Measurements from ENCODE around the gene CCM2L.

CCM2L gene

GRCh38 chr20:32007787-32008616 is 2.2 kb upstream of the CCM2L start:
- H3K36me3 ChIP-seq (ENCODE audit: insufficient read depth, low read length), result no peaks in the 10 kb centered on the region
- no peak overlapping the region for H3K9ac ChIP-seq (ENCODE audit: low read depth, low read length)

GRCh38 chr20:32009564-32009963 is 674 bp upstream of the CCM2L start:
- H3K36me3 ChIP-seq (ENCODE audit: insufficient read depth, low read length), result no peaks in the 10 kb centered on the region
- no peak overlapping the region for H3K9ac ChIP-seq (ENCODE audit: low read depth, low read length)
- peaks cover 33% of the 10 kb centered on the region for H3K4me1 ChIP-seq (ENCODE audit: insufficient read depth, low read length)
- H3K9me3 ChIP-seq (ENCODE audit: control insufficient read depth, insufficient read depth, low read length), result no peaks in the 10 kb centered on the region

More at GRCh38 chr20:32007787-32008616, 2.2 kb upstream of the CCM2L start:
- Histone ChIP-seq H3K9me3 (ENCODE audit: control insufficient read depth, insufficient read depth, low read length) (no peaks in the 10 kb centered on the region), H3K4me1 (ENCODE audit: insufficient read depth, low read length) (peaks cover 33% of the 10 kb centered on the region)

- peaks cover 33% of the 10 kb centered on the region for H3K4me1 ChIP-seq (ENCODE audit: insufficient read depth, low read length)
- no peaks in the 10 kb centered on the region for H3K9me3 ChIP-seq (ENCODE audit: control insufficient read depth, insufficient read depth, low read length)
- H3K36me3 ChIP-seq (ENCODE audit: insufficient read depth, low read length), result no peaks in the 10 kb centered on the region
- no peak overlapping the region; the same call in 1 of the 2 replicates for H3K9ac ChIP-seq (ENCODE audit: low read depth, low read length)
Measured at GRCh38 chr20:32010666-32011065, 428 bp downstream of the CCM2L start.

- H3K9ac ChIP-seq (ENCODE audit: low read depth, low read length), result no peak overlapping the region
- H3K4me1 ChIP-seq (ENCODE audit: insufficient read depth, low read length), result peaks cover 29% of the 10 kb centered on the region
- H3K36me3 ChIP-seq (ENCODE audit: insufficient read depth, low read length), result no peaks in the 10 kb centered on the region
- no peaks in the 10 kb centered on the region for H3K9me3 ChIP-seq (ENCODE audit: control insufficient read depth, insufficient read depth, low read length)
Measured at GRCh38 chr20:32012159-32012688, 2.0 kb downstream of the CCM2L start.

- Histone ChIP-seq H3K36me3 (ENCODE audit: insufficient read depth, low read length) (no peaks in the 10 kb centered on the region), H3K9me3 (ENCODE audit: control insufficient read depth, insufficient read depth, low read length) (no peaks in the 10 kb centered on the region), H3K9ac (ENCODE audit: low read depth, low read length) (no peak overlapping the region), H3K4me1 (ENCODE audit: insufficient read depth, low read length) (peaks cover 23% of the 10 kb centered on the region)
Measured at GRCh38 chr20:32013326-32013725, 3.1 kb downstream of the CCM2L start.

GRCh38 chr20:32017711-32018251 is 7.5 kb downstream of the CCM2L start:
- Histone ChIP-seq H3K9ac (ENCODE audit: low read depth, low read length) (peak overlapping the region; percentile 4; the same call in 1 of the 2 replicates), H3K4me1 (ENCODE audit: insufficient read depth, low read length) (peaks cover 12% of the 10 kb centered on the region), H3K36me3 (ENCODE audit: insufficient read depth, low read length) (no peaks in the 10 kb centered on the region), H3K9me3 (ENCODE audit: control insufficient read depth, insufficient read depth, low read length) (no peaks in the 10 kb centered on the region)

- peak overlapping the region; percentile 74 for H3K9ac ChIP-seq (ENCODE audit: low read depth, low read length)
- H3K9me3 ChIP-seq (ENCODE audit: control insufficient read depth, insufficient read depth, low read length), result no peaks in the 10 kb centered on the region
- no peaks in the 10 kb centered on the region for H3K36me3 ChIP-seq (ENCODE audit: insufficient read depth, low read length)
- peaks cover 11% of the 10 kb centered on the region for H3K4me1 ChIP-seq (ENCODE audit: insufficient read depth, low read length)
Measured at GRCh38 chr20:32018269-32019155, 8.3 kb downstream of the CCM2L start.

- Histone ChIP-seq H3K4me1 (ENCODE audit: insufficient read depth, low read length) (peaks cover 11% of the 10 kb centered on the region), H3K9me3 (ENCODE audit: control insufficient read depth, insufficient read depth, low read length) (no peaks in the 10 kb centered on the region), H3K9ac (ENCODE audit: low read depth, low read length) (peak overlapping the region; percentile 74; the same call in 1 of the 2 replicates), H3K36me3 (ENCODE audit: insufficient read depth, low read length) (no peaks in the 10 kb centered on the region)
Measured at GRCh38 chr20:32019156-32019510, 8.9 kb downstream of the CCM2L start.

GRCh38 chr20:32019563-32020463 is 9.6 kb downstream of the CCM2L start:
- peaks cover 13% of the 10 kb centered on the region for H3K4me1 ChIP-seq (ENCODE audit: insufficient read depth, low read length)
- no peaks in the 10 kb centered on the region for H3K9me3 ChIP-seq (ENCODE audit: control insufficient read depth, insufficient read depth, low read length)
- peak overlapping the region; percentile 74; the same call in 1 of the 2 replicates for H3K9ac ChIP-seq (ENCODE audit: low read depth, low read length)
- no peaks in the 10 kb centered on the region for H3K36me3 ChIP-seq (ENCODE audit: insufficient read depth, low read length)

GRCh38 chr20:32021091-32021490 is 10.9 kb downstream of the CCM2L start:
- Histone ChIP-seq H3K9me3 (ENCODE audit: control insufficient read depth, insufficient read depth, low read length) (no peaks in the 10 kb centered on the region), H3K4me1 (ENCODE audit: insufficient read depth, low read length) (peaks cover 13% of the 10 kb centered on the region), H3K36me3 (ENCODE audit: insufficient read depth, low read length) (no peaks in the 10 kb centered on the region), H3K9ac (ENCODE audit: low read depth, low read length) (no peak overlapping the region)

GRCh38 chr20:32024683-32025295 is 14.6 kb downstream of the CCM2L start:
- Histone ChIP-seq H3K9me3 (ENCODE audit: control insufficient read depth, insufficient read depth, low read length) (no peaks in the 10 kb centered on the region), H3K36me3 (ENCODE audit: insufficient read depth, low read length) (no peaks in the 10 kb centered on the region), H3K9ac (ENCODE audit: low read depth, low read length) (no peak overlapping the region), H3K4me1 (ENCODE audit: insufficient read depth, low read length) (peaks cover 8% of the 10 kb centered on the region; the same call in 1 of the 2 replicates)

- Histone ChIP-seq H3K9ac (ENCODE audit: low read depth, low read length) (no peak overlapping the region), H3K4me1 (ENCODE audit: insufficient read depth, low read length) (peaks cover 7% of the 10 kb centered on the region; the same call in 1 of the 2 replicates), H3K9me3 (ENCODE audit: control insufficient read depth, insufficient read depth, low read length) (no peaks in the 10 kb centered on the region), H3K36me3 (ENCODE audit: insufficient read depth, low read length) (no peaks in the 10 kb centered on the region)
Measured at GRCh38 chr20:32027643-32028042, 17.4 kb downstream of the CCM2L start.
